Measurements from ENCODE around the gene CNKSR3. TPM values are rescaled to one million over a fixed set of nuclear protein-coding genes. Genes with fewer than 3 reads are reported as not detected.

CNKSR3 gene
- total RNA-seq, 1 donor = 4.7 TPM

GRCh38 chr6:154458565-154459470 lies 51.7 kb downstream of the CNKSR3 start:
- peak; percentile 57 for DNase-seq (ENCODE audit: low read depth)
- no peak overlapping the region for H3K4me3 ChIP-seq (ENCODE audit: low read depth, low read length)
- TF ChIP-seq, protein P1, sequence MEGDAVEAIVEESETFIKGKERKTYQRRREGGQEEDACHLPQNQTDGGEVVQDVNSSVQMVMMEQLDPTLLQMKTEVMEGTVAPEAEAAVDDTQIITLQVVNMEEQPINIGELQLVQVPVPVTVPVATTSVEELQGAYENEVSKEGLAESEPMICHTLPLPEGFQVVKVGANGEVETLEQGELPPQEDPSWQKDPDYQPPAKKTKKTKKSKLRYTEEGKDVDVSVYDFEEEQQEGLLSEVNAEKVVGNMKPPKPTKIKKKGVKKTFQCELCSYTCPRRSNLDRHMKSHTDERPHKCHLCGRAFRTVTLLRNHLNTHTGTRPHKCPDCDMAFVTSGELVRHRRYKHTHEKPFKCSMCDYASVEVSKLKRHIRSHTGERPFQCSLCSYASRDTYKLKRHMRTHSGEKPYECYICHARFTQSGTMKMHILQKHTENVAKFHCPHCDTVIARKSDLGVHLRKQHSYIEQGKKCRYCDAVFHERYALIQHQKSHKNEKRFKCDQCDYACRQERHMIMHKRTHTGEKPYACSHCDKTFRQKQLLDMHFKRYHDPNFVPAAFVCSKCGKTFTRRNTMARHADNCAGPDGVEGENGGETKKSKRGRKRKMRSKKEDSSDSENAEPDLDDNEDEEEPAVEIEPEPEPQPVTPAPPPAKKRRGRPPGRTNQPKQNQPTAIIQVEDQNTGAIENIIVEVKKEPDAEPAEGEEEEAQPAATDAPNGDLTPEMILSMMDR (IDR thresholded peaks at IDR 0.05; ENCODE audit: insufficient read depth, low read depth, low read length) = no peak

DNA sequence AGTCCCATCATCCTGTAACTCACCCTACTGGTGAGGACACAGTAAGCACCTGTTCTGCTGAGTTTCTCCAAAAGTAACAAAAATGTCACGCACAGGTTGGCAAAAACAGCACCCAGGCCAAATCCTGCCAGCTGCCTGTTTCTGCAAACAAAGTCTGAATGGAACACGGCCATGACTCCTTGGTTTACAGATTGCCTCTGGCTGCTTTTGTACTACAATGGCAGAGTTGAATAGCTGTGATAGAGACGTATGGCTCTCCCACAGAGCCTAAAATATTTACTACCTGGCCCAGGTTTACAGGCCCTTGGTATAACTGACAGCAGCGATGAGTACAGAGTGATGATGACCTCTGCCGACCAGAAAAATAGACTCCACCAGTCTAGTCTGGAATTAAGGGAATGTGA lies 52.6 kb downstream of the CNKSR3 start:
- TF ChIP-seq, protein P1 (IDR thresholded peaks at IDR 0.05; ENCODE audit: insufficient read depth, low read depth, low read length) = no peak
- H3K4me3 ChIP-seq (ENCODE audit: low read depth, low read length) = no peak overlapping the region
- DNase-seq (ENCODE audit: low read depth) = no peak

DNA sequence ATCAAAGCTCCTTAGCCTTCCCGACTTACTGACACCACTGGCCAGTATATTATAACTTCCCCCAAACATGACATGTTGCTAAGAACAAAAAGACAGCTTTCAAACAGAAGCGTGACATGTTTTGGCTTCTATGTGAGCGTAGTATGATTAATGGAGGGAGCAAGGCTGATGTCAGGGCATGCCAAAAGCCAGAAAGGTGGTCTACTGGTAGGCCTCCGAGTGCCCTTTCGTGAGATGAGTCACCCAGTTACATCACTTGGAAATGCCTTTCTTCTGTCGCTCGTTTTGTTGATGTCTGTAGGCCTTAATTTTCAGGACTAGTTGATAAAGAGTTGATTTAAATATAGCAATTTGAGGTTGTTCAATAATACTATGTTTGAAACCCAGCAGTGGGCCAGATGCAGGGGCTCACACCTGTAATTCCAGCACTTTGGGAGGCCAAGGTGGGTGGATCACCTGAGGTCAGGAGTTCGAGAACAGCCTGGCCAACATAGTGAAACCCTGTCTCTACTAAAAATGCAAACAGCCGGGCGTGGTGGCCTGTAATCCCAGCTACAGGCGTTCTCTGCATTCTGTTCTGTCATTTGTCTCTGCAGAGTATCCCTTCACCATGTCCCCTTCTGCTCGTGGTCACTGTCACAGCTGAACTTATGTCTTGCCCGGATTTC lies 53.3 kb downstream of the CNKSR3 start:
- peak; percentile 31 for DNase-seq (ENCODE audit: low read depth)
- TF ChIP-seq, protein P1 (IDR thresholded peaks at IDR 0.05; ENCODE audit: insufficient read depth, low read depth, low read length) = no peak
- no peak overlapping the region for H3K4me3 ChIP-seq (ENCODE audit: low read depth, low read length)

- TF ChIP-seq, protein P1 (IDR thresholded peaks at IDR 0.05; ENCODE audit: insufficient read depth, low read depth, low read length) = no peak
- H3K4me3 ChIP-seq (ENCODE audit: low read depth, low read length) = no peak overlapping the region
- no peak for DNase-seq (ENCODE audit: low read depth)
These were observed 57.2 kb downstream of the CNKSR3 start for GRCh38 chr6:154453329-154453728.

GRCh38 chr6:154450498-154450897 lies 60.0 kb downstream of the CNKSR3 start:
- DNase-seq (ENCODE audit: low read depth) = no peak
- TF ChIP-seq, protein P1 (IDR thresholded peaks at IDR 0.05; ENCODE audit: insufficient read depth, low read depth, low read length) = no peak
- H3K4me3 ChIP-seq (ENCODE audit: low read depth, low read length) = no peak overlapping the region

- TF ChIP-seq, protein P1 (IDR thresholded peaks at IDR 0.05; ENCODE audit: insufficient read depth, low read depth, low read length) = peak; percentile 36
- DNase-seq (ENCODE audit: low read depth) = peak; percentile 85
- H3K4me3 ChIP-seq (ENCODE audit: low read depth, low read length) = no peak overlapping the region
These were observed 61.9 kb downstream of the CNKSR3 start for GRCh38 chr6:154448448-154449096.

All from fibroblast of villous mesenchyme (primary cell).